GM12878 (cell line): ENCODE data around the gene FGF1. TPM values are rescaled to one million over a fixed set of nuclear protein-coding genes. Genes with fewer than 3 reads are reported as not detected.

Experiments used
- ATAC-seq: fragments of 200-7000 bp; cut with Tn5 transposase; 3 replicates; pipeline ENCODE4 v1.9.1; 2020; ENCODE audit warnings: mild to moderate bottlenecking, moderate library complexity
- BruUV-seq: library from RNA; stranded (reverse); fragments of 400-500 nt; replicated peaks from 2 replicates; lab custom pipeline; 2021; lab: Mats Ljungman, UMichigan
- CTCF ChIA-PET: fragments of 300-600 bp; sonication (Branson Sonifier 250); formaldehyde crosslinking; extraction: SDS; loops from one replicate; lab custom pipeline; 2021; ENCODE audit warnings: inconsistent platforms; lab: Yijun Ruan, JAX
- POLR2A ChIA-PET: fragments of 350-600 bp; formaldehyde crosslinking; extraction: SDS; loops from one replicate; lab custom pipeline; 2021; ENCODE audit warnings: inconsistent platforms; lab: Charles Lee
- RAD21 ChIA-PET: fragments of 300-600 bp; sonication (Branson Sonifier 250); formaldehyde crosslinking; loops from one replicate; lab custom pipeline; 2023; ENCODE audit warnings: antibody characterized with exemption; ENCODE audit not compliant: unreplicated experiment; lab: Charles Lee
- SMC1A ChIA-PET: fragments of 300-600 bp; sonication (Branson Sonifier 250); formaldehyde crosslinking; loops from one replicate; lab custom pipeline; 2023; ENCODE audit not compliant: unreplicated experiment, uncharacterized antibody; lab: Charles Lee
- DNase-seq: peaks from one replicate; pipeline ENCODE4 v3.0.0-alpha.2; 2011; ENCODE audit warnings: low read depth, low spot score
- FAIRE-seq: peaks from 3 replicates; lab custom pipeline; 2011; peaks lifted over from hg19 to GRCh38; lab: Jason Lieb, UNC
- H2AFZ ChIP-seq: 2 replicates; pipeline ENCODE4 v1.6.0; 2011; ENCODE audit warnings: low read depth, low read length, control low read depth; ENCODE audit not compliant: control insufficient read depth
- H3K27ac ChIP-seq: 2 replicates; pipeline ENCODE4 v1.5.1; 2011; ENCODE audit warnings: control low read depth; ENCODE audit not compliant: control insufficient read depth, insufficient read depth
- H3K27me3 ChIP-seq, 2 experiments: replicated peaks in 1 of 2; 2 replicates each; pipeline versions ENCODE4 v1.6.0 to v1.6.1; 2011; ENCODE audit warnings: low read length in 1 of 2; ENCODE audit not compliant: control insufficient read depth in 2 of 2, insufficient read depth in 2 of 2
- H3K36me3 ChIP-seq, 2 experiments: 2 replicates each; pipeline ENCODE4 v1.5.1; 2011; ENCODE audit warnings: low read length in 1 of 2; ENCODE audit not compliant: control insufficient read depth in 2 of 2, insufficient read depth in 2 of 2
- H3K4me1 ChIP-seq: 2 replicates; pipeline ENCODE4 v1.6.1; 2011; ENCODE audit warnings: mild to moderate bottlenecking, low read length, moderate library complexity, mixed read lengths; ENCODE audit not compliant: control insufficient read depth, insufficient read depth
- H3K4me2 ChIP-seq: 2 replicates; pipeline ENCODE4 v1.6.0; 2011; ENCODE audit warnings: control low read depth; ENCODE audit not compliant: control insufficient read depth, insufficient read depth
- H3K4me3 ChIP-seq: fragments of 200-600 bp; sonication (generic); 2 replicates; pipeline ENCODE4 v1.5.1; 2016
- H3K79me2 ChIP-seq: 2 replicates; pipeline ENCODE4 v1.6.0; 2011; ENCODE audit warnings: low read length; ENCODE audit not compliant: control insufficient read depth, insufficient read depth
- H3K9ac ChIP-seq: 2 replicates; pipeline ENCODE4 v1.8.0; 2011; ENCODE audit warnings: low read length, control low read depth, mixed read lengths; ENCODE audit not compliant: control insufficient read depth, insufficient read depth
- H3K9me3 ChIP-seq: replicated peaks from 3 replicates; pipeline ENCODE4 v1.5.1; 2011; ENCODE audit warnings: mild to moderate bottlenecking, low read length; ENCODE audit not compliant: control insufficient read depth, insufficient read depth
- H4K20me1 ChIP-seq: 2 replicates; pipeline ENCODE4 v1.6.0; 2011; ENCODE audit not compliant: control insufficient read depth, insufficient read depth
- CHD4 ChIP-seq: fragments of 200-600 bp; sonication (generic); IDR thresholded peaks from 2 replicates; pipeline ENCODE4 v1.6.1; 2016; ENCODE audit warnings: mild to moderate bottlenecking
- DPF2 ChIP-seq: fragments of 450-650 bp; IDR thresholded peaks from 2 replicates; pipeline ENCODE4 v1.6.1; 2017; ENCODE audit warnings: mild to moderate bottlenecking
- HDGF ChIP-seq: fragments of 450-650 bp; IDR thresholded peaks from 2 replicates; pipeline ENCODE4 v1.6.1; 2016; ENCODE audit warnings: antibody characterized with exemption
- KAT2A ChIP-seq: conservative IDR thresholded peaks from 2 replicates; pipeline ENCODE4 v1.6.1; 2011; ENCODE audit warnings: low read depth, low read length; ENCODE audit not compliant: control insufficient read depth
- KLF5 ChIP-seq: fragments of 450-650 bp; IDR thresholded peaks from 2 replicates; pipeline ENCODE4 v1.6.1; 2014; ENCODE audit warnings: mild to moderate bottlenecking; ENCODE audit not compliant: partially characterized antibody
- NBN ChIP-seq: fragments of 450-650 bp; IDR thresholded peaks from 2 replicates; pipeline ENCODE4 v1.6.1; 2016
- NFXL1 ChIP-seq: fragments of 450-650 bp; IDR thresholded peaks from 2 replicates; pipeline ENCODE4 v1.6.1; 2017; ENCODE audit warnings: antibody characterized with exemption, mild to moderate bottlenecking, borderline replicate concordance
- NR2C1 ChIP-seq: fragments of 450-650 bp; IDR thresholded peaks from 2 replicates; pipeline ENCODE4 v1.6.1; 2017; ENCODE audit warnings: antibody characterized with exemption, mild to moderate bottlenecking, moderate library complexity
- PML ChIP-seq: IDR thresholded peaks from 2 replicates; pipeline ENCODE4 v1.6.1; 2012; ENCODE audit warnings: low read length, inconsistent platforms
- RAD51 ChIP-seq: fragments of 450-650 bp; IDR thresholded peaks from 2 replicates; pipeline ENCODE4 v1.6.1; 2016; ENCODE audit warnings: moderate library complexity, mild to moderate bottlenecking, inconsistent platforms
- STAT3 ChIP-seq: IDR thresholded peaks from 2 replicates; pipeline ENCODE4 v1.6.1; 2011; ENCODE audit warnings: low read depth, low read length, improper control_type of control experiment
- WGBS: methylation state at CpG from one replicate; pipeline ENCODE4 v1.1.6; 2016; ENCODE audit warnings: low lambda C conversion rate; ENCODE audit not compliant: insufficient replicate concordance, insufficient coverage; ENCODE audit errors: missing lambda C conversion rate; 5-methylcytosine and 5-hydroxymethylcytosine counted together
- in situ Hi-C: fragments of 300-500 bp; cut with MboI; formaldehyde crosslinking; loops from 9 replicates; pipeline ENCODE4 v1.14.3; 2018; ENCODE audit warnings: mixed read lengths
- intact Hi-C: fragments of 100-400 bp; cut with micrococcal nuclease; formaldehyde crosslinking; loops from one replicate; pipeline ENCODE4 v1.14.2; 2022; ENCODE audit not compliant: unreplicated experiment
- polyA plus RNA-seq, 11 experiments: library from polyadenylated mRNA; depleted of rRNA in 4 of 11; unstranded in 6 of 11; stranded (reverse) in 5 of 11; fragments of >200 nt; fragmentation: Nextera tagmentation in 4 of 11; fragmentation: Illumina TruSeq in 1 of 11; extraction: Ambion mirVana in 4 of 11; extraction: Trizol in 1 of 11; gene quantifications; 1 replicate in 1 of 11; 2 replicates in 10 of 11; pipeline versions ENCODE4 v1.2.1 to v1.2.3, GENCODE V29; 2011 to 2016; ENCODE audit warnings: inconsistent platforms in 2 of 11, missing spikeins in 2 of 11, low read depth in 1 of 11
- total RNA-seq, 4 experiments: library from RNA; depleted of rRNA in 3 of 4; stranded (reverse); fragments of >200 nt in 3 of 4; fragmentation: Illumina TruSeq in 1 of 4; extraction: Trizol in 1 of 4; gene quantifications; 2 replicates each; pipeline versions ENCODE4 v1.2.1 to v1.2.3, GENCODE V29; 2013 to 2021
- TF ChIP-seq, protein P1 (sequence below): fragments of 450-650 bp; IDR thresholded peaks from 2 replicates; pipeline ENCODE4 v1.6.1; 2016; ENCODE audit warnings: mild to moderate bottlenecking, moderate library complexity, borderline replicate concordance

FGF1 gene
- total and polyA plus RNA-seq, 10 of the 15 experiments (the other 5 are each of a cell fraction or from before 2014, with no cell fraction given), result not detected

GRCh38 chr5:142677198-142677597, 8.7 kb downstream of the FGF1 start:
- POLR2A ChIA-PET, result no interaction called here
- in situ Hi-C loops, result no loop called here
- no peak overlapping the region for H3K9ac ChIP-seq
- SMC1A ChIA-PET, result interaction anchor here (1.6 kb wide), 1 partner anchor 21 kb away, joined by 4 read pairs; no protein-coding TSS in a partner anchor
- no peaks in the 10 kb centered on the region for H3K36me3 ChIP-seq
- no peak overlapping the region for H3K27ac ChIP-seq
- no peak overlapping the region for H3K4me3 ChIP-seq
- H3K4me2 ChIP-seq, result no peak overlapping the region
- FAIRE-seq, result no peak
- 63% methylated on average over 2 of the region's 2 CpGs for WGBS
- no peaks in the 10 kb centered on the region for H3K79me2 ChIP-seq
- CTCF ChIA-PET, result interaction anchor here (1.3 kb wide), 1 partner anchor 21 kb away, joined by 5 read pairs; no protein-coding TSS in a partner anchor
- ATAC-seq, result no peak
- H2AFZ ChIP-seq, result no peak overlapping the region
- no TSS peak for BruUV-seq
- peaks cover 0 to 3% of the 10 kb centered on the region in 2 experiments; a peak in 2 of 4 replicates for H3K27me3 ChIP-seq
- no peak for DNase-seq
- H4K20me1 ChIP-seq, result no peaks in the 10 kb centered on the region
- H3K4me1 ChIP-seq, result no peaks in the 10 kb centered on the region
- H3K9me3 ChIP-seq, result no peaks in the 10 kb centered on the region
- RAD21 ChIA-PET, result no interaction called here
- TF ChIP-seq HDGF, result no peak
- no peak for TF ChIP-seq RAD51
- TF ChIP-seq DPF2, result no peak
- TF ChIP-seq, protein P1, sequence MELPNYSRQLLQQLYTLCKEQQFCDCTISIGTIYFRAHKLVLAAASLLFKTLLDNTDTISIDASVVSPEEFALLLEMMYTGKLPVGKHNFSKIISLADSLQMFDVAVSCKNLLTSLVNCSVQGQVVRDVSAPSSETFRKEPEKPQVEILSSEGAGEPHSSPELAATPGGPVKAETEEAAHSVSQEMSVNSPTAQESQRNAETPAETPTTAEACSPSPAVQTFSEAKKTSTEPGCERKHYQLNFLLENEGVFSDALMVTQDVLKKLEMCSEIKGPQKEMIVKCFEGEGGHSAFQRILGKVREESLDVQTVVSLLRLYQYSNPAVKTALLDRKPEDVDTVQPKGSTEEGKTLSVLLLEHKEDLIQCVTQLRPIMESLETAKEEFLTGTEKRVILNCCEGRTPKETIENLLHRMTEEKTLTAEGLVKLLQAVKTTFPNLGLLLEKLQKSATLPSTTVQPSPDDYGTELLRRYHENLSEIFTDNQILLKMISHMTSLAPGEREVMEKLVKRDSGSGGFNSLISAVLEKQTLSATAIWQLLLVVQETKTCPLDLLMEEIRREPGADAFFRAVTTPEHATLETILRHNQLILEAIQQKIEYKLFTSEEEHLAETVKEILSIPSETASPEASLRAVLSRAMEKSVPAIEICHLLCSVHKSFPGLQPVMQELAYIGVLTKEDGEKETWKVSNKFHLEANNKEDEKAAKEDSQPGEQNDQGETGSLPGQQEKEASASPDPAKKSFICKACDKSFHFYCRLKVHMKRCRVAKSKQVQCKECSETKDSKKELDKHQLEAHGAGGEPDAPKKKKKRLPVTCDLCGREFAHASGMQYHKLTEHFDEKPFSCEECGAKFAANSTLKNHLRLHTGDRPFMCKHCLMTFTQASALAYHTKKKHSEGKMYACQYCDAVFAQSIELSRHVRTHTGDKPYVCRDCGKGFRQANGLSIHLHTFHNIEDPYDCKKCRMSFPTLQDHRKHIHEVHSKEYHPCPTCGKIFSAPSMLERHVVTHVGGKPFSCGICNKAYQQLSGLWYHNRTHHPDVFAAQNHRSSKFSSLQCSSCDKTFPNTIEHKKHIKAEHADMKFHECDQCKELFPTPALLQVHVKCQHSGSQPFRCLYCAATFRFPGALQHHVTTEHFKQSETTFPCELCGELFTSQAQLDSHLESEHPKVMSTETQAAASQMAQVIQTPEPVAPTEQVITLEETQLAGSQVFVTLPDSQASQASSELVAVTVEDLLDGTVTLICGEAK, result no peak
- no peak for TF ChIP-seq CHD4
- no peak for TF ChIP-seq NBN
- TF ChIP-seq KLF5, result no peak
- no peak for TF ChIP-seq NR2C1
- no peak for TF ChIP-seq NFXL1
- no peak for TF ChIP-seq PML
- no peak for TF ChIP-seq STAT3
- no peak for TF ChIP-seq KAT2A
- intact Hi-C loops, result no loop called here
